ENCODE measurements around the gene TAF4B.
A peak's percentile ranks its signal among the peaks of the same experiment; 100 is the strongest.
"Not testable (repeated sequence)": the region's sequence is repeated elsewhere in the genome, so short reads cannot be mapped to it uniquely, and the experiment has no call there.

Gene TAF4B

DNA sequence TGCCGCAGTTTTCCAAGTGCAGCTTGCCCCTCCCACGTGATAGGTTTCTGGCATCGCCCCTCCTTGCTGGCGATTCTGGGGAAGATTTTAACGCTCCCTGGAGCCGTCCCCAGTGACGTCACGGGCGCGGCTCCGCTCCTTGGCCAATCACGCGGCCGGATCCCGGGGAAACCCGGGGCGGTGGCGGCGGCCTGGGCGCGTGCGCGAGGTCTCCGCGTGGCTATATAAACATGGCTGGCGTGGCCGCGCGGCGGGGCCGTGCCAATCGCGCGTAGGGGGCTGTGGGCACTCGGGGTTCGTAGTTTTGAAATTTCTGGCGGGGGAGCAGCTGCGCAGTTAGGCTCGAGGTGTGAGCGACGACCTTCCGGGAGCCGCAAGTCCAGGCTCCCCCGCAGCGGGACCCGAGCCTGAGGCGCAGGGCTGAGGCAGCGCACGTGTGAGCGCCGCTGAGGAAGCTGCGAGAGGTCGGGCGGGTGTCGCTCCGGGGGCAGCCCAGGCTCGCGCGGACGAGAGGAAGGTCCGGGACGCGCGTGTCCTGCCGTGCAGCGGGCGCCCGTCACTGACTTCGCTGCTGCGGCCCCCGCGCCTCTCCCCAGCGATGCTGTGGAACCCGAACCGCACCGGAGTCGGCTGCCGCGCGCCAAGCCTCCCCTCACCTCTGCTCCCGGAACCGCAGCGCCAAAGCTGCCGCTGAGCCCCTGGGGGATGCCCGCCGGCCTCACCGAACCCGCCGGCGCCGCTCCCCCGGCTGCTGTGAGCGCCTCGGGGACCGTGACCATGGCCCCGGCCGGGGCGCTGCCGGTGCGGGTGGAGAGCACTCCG, at the start of gene TAF4B:
TSS of gene TAF4B (plus strand) at position 217 of the 822 bp plus-strand sequence. CDS start at position 706, 489 bp downstream.
- peak; percentile 54 to 95 (median 88) for DNase-seq

DNA sequence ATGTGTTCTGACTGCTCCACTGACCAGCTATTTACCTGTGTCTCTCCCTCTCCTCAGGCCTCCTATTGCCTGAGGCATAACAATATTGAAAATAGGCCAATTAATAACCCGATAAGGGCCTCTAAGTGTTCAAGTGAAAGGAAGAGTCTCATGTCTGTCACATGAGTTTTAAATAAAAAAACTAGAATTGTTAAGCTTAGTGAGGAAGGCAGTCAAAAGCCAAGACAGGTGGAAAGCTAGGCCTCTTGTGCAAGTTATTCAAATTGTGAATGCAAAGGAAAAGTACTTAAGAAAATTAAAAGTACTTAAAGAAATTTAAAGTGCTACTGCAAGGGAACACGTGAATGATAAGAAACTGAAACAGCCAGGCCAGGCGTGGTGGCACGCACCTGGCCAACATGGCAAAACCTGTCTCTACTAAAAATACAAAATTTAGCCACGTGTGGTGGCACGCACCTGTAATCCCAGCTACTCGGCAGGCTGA, 44.9 kb upstream of the TAF4B start:
- no peak for DNase-seq

DNA sequence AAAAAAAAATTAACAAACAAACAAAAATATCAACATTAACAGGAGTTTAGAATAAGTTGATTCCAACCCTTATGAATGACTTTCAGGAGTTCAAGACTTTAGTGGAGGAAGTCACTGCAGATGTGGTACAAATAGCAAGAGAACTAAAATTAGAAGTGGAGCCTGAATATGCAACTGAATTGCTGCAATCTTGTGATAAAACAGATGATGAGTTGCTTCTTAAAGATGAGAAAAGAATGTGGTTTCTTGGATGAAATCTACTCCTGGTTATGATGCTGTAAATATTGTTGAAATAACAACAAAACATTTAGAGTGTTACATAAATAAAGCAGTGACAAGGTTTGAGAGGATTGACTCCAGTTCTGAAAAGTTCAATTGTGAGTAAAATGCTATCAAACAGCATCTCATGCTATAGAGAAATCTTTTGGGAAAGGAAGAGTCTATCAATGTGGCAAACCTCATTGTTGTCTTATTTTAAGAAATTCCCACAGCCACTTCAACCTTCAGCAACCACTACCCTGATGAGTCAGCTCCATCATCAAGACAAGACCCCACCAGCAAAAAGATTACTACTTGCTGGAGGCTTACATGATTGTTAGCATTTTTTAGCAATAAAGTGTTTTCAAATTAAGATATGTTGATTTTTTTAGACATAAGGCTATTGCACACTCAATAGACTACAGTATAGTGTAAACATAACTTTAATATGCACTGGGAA, 42.7 kb upstream of the TAF4B start:
- no peak for DNase-seq

DNA sequence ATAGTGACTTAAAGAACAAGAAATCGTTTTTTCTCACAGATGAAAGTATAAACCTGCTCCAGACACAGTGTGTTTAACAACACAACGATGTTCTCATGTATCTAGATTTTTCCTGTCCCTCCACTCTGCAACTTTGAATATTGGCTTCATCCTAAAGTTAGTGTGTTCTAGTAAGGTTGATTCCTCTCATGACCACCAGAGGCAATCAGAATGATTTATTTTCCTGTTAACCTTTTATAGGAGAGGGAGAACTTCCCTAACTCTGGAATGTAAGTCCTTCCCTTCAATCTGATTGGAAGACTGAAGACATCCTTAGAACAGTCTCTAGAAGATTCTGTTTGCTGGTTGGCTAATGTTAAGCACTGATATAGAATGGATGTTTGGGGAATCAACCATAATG, 41.0 kb upstream of the TAF4B start:
- DNase-seq = no peak

DNA sequence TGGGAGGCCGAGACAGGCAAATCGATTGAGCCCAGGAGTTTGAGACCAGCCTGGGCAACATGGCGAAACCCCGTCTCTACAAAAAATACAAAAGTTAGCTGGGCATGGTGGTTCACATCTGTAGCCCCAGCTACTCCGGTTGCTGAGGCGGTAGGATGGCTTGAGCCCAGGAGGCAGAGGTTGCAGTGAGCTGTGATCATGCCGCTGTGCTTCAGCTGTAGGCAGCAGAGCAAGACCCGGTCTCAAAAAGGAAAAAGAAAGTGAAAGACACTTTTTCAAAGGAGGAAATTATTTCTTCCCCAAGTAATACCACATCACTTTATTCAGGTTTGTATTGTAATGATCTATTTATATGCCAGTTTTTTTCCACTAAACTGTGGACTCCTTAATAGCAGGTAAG, 35.7 kb upstream of the TAF4B start:
- DNase-seq = no peak

GRCh38 chr18:26192233-26192632, 34.0 kb upstream of the TAF4B start:
- DNase-seq = no peak

GRCh38 chr18:26196605-26197004, 29.6 kb upstream of the TAF4B start:
- no peak for DNase-seq

DNA sequence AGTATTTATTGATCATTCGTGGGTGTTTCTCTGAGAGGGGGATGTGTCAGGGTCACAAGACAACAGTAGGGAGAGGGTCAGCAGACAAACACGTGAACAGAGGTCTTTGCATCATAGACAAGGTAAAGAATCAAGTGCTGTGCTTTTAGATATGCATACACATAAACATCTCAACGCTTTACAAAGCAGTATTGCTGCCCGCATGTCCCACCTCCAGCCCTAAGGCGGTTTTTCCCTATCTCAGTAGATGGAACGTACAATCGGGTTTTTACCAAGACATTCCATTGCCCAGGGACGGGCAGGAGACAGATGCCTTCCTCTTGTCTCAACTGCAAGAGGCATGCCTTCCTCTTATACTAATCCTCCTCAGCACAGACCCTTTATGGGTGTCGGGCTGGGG, 24.2 kb upstream of the TAF4B start:
- DNase-seq = not testable (repeated sequence)

DNA sequence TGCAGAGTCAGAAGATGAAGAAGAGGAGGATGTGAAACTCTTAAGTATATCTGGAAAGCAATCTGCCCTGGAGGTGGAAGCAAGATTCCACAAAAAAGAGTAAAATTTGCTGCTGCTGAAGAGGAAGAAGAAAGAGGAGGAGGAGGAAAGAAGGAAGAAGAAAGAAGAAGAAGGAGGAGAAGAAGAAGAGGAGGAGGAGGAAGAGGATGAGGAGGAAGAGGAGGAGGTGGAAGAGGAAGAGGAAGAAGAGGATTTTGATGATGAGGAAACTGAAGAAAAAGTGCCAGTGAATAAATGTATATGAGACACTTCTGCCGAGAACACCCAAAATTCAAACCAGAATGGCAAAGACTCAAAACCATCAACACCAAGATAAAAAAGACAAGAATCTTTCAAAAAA, 20.9 kb upstream of the TAF4B start:
- DNase-seq = no peak

DNA sequence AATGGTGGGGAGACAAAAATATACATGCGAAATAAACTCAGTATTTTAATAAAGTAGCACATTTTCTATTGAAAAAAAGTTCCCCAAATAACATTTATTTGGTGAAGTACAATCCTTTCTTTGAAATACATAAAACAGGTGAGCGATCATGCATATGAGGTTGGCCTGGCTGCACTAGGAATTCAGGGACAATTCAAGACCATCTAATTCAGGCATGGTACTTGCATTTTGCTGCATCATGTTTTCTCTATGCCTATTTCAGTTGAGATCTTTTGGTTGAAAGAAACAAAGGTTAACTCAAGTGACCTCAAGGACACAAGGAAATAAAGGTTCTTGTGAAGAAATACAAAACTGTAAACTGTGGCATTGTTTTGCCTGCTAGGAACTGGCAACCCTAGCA, 19.8 kb upstream of the TAF4B start:
- DNase-seq = no peak

- DNase-seq = no peak
These were observed 18.3 kb upstream of the TAF4B start for GRCh38 chr18:26207937-26208336.

- DNase-seq = no peak
These were observed 17.3 kb upstream of the TAF4B start for GRCh38 chr18:26208977-26209376.

DNA sequence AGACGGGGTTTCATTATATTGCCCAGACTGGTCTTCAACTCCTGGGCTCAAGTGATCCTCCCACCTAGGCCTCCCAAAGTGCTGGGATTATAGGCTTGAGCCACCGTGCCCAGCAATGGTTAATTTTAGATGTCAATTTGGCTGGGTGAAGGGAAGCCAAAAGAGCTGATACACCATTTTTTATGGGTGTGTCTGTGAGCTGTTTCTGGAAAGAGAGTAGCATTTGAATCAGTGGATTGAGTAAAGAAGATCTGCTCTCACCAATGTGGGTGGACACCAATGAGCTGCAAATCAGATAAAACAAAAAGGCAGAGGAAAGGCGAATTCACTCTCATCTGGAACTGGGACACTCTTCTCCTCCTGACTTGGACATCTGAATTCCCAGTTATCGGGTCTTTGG, 16.1 kb upstream of the TAF4B start:
- no peak for DNase-seq

GRCh38 chr18:26215247-26215970, 10.8 kb upstream of the TAF4B start:
- no peak for DNase-seq

DNA sequence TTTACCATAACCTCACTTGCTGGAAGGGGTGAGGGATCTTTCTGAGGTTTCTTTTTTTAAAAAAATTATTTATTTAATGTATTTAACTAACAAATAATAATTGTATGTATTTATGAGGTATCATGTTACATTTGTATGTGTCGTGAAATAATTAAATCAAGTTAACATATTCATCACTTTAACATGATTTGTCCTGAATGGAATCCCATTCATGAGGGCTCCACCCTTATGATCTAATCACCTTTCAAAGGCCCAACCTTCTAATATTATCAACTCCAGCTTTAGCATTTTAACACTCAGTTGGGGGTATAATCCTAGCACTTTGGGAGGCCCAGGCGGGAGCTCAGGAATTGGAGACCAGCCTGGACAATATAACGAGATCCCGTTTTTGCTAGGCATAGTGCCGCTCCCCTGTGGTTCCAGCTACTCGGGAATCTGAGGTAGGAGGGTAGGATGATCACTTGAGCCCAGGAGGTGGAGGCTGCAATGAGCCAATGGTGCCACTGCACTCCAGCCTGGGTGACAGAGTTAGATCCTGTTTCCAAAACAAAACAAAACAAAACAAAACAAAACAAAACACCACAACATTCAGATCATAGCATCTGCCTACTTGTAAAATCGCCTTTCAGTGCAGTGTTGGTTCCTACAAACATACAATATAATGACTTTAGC, 1.1 kb upstream of the TAF4B start:
- peak in 1 of 14 donors; percentile 4 for DNase-seq

- DNase-seq = no peak
These were observed 373 bp upstream of the TAF4B start for GRCh38 chr18:26225915-26226228.

GRCh38 chr18:26227051-26227670, 916 bp downstream of the TAF4B start:
- DNase-seq = peak in 3 of 14 donors; percentile 32 to 46 (median 32)

GRCh38 chr18:26228562-26229260, 2.5 kb downstream of the TAF4B start:
- DNase-seq = no peak

DNA sequence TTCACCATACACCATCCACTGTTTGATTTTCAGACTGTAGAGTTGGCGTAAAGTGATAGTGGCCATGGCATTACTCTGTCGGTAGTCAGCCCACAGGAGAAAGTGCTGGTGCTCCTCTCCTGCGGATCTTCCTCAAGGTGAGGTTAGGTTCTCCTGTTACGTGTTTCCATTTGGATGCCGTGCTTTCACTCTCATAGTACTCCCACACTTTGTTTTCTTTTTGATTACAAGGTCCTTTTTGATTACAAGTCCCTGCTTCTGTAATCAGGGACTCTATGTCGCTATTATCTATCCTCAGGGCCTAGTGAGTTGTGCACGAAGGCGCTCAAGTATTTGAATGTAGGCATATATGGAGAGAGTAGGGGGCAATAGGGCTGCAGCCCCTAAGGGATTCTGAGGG, 4.3 kb downstream of the TAF4B start:
- no peak for DNase-seq

- DNase-seq = no peak
These were observed 7.0 kb downstream of the TAF4B start for GRCh38 chr18:26233208-26233607.

GRCh38 chr18:26237363-26237762, 11.1 kb downstream of the TAF4B start:
- DNase-seq = not testable (repeated sequence)

DNA sequence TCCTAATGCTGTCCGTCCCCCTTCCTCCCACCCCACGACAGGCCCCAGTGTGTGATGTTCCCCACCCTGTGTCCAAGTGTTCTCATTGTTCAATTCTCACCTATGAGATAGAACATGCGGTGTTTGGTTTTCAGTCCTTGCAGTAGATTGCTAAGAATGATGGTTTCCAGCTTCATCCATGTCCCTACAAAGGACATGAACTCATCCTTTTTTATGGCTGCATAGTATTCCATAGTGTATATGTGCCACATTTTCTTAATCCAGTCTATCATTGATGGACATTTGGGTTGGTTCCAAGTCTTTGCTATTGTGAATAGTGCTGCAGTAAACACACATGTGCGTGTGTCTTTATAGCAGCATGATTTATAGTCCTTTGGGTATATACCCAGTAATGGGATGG, 12.5 kb downstream of the TAF4B start:
- not testable (repeated sequence) for DNase-seq
